T-helper 1 cell (primary cell): ENCODE data around the gene RNF141.

Experiments
- DNase-seq, 5 donors: peaks; one replicate each; pipeline ENCODE4 v3.0.0-alpha.2; 2012 to 2020

Gene RNF141

DNA sequence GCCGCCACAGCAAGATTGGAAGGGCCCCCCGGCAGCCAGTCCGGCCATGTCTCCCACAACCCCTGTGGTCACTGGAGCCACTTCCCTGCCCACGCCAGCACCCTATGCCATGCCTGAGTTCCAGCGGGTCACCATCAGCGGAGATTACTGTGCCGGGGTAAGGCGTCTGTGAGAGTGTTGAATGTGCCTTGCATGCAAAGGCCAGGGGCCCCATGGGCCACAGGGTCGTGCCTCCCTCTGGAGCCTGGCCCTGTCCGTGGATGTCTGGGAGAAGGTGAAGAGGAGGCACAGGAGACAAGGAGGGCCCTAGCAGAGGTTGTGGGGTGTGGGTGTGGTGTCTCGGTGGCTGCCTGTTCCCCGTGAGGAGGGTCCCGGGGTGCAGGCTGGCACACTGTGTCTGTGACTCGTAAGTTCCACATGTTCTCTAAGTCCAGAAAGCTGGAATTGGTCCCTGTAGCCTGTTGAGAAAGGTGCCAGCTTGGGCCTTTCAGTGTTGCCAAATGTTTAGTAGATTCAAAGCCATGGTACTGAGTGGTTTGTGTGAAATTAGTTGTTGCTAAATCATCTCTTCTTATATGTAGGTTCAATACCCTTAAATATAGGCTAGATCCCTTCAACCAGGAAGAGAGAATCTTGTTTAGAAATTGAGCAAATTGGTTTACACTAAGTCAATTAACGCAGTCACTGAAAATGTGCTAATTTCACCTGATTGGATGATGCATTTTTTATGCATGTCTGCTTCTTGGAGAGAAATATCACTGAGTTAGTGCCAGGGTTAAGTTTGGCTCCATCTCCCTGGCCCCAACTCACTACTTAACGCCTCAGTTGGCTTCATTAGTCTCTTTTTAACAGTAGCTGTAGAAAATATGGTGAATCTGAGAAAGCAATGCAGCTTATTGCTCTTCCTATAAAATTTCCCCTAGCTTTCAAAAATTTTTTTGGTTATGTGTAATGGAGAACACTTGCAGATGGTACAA is 62.1 kb downstream of the RNF141 start:
- no peak for DNase-seq

DNA sequence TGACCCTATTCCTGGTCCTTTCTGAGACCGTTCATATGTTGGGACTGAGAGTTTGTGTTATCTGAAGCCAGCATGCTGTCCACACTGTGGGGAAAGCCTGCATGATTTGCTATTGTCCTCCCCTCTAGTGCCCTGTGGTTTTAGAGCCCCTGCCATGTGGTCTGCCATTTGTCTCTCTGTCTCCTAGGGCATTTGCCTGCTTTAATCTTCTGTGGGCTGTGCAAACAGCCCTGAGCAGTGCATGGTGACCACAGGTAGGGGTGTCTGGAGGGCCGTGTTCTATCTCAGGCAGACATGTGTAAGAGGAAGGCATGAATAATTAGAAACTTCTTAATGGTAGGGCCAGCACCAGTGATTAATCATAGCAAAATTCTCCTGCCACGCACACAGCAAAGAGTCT is 62.9 kb downstream of the RNF141 start:
- no peak for DNase-seq

DNA sequence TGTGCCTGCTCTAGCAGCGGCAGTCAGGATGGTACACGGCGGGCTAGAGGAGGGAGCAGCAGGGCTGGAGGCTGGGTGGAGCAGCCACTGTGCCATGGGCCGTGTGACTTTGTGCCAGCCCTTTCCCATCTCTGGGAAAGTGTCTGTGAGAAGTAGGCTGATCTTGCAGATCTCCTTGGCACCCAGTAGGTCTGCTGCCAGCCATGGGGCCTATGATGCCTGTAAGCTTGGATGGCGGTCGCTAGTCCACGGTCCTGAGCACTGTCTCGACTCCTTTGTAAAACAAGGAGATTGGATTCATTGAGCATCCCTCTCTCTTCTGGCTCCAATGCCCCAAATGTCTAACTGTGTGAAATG is 63.3 kb downstream of the RNF141 start:
- no peak for DNase-seq

DNA sequence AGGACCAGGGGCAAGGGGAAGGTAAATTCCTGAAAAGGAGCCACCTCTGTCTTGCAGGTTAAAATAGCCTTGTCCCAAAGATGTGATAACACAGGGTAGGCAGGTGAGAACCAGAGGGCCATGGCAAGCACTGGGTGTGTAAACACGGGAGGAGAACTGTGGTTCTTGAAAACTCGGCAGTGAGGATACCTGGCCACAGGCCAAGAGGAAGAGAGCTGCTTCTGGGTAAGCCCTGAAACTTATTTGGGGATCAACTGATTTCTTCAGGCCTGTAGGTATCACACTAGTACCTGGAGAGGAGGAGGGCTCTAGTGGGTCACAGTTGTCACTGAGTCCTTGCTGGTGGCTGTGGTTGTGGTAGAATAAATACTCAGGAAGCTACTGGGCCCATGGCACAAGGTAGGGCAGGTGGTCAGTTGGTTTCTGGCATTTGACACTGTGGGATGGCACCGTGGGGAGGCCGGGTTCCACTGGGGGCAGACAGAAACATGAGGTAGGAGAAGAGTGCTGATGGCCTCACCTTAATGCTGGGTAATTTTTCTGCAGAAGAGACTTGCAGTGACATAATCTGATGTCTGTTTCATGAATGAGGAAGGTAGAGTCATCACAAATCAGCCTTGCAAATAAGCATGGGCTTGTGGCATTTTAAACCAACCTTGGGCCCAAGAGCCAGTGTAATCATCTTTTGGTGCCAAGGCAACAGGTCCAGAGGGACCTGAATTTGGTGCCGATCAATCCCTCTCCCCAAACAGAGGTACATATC is 63.9 kb downstream of the RNF141 start:
- DNase-seq, result no peak

DNA sequence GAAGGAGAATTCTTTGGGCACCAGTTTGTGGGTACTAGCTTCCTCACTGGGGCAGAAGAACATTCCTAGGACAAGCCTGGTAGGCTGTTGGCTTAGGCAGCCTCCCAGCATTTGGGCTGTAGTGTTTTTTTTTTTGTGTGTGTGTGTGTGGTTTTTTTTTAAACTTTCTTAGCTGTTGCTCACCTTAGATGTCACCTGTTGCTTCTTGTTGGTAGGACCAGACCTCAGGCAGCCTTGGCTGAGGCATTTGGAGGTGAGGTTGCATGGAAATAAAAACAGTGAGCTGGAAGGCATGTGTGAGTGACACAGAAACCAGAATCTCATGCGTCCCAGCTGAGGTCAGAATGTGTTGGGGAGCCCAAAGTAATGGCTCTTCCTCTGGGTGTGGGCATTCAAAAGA is 64.6 kb downstream of the RNF141 start:
- DNase-seq, result no peak

DNA sequence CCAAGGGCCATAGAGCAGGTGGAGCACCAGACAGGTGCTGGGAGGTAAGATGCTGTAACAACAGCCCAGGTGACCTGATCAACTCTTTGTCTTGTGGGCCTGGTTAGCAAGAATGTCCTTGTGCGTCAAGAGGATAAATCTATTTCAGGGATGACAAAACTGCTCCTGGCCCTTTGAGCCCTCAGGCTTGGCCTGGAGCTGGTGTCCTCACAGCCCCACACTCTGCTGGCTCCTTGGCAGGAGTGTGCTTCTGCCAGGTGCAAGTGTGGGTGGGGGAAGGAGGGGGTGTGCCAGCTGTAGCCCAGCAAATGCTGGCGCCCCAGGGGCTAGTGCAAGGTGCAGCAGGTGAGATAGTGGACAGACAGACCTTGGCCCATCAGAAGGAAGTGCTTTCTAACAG is 66.4 kb downstream of the RNF141 start:
- DNase-seq, result no peak

DNA sequence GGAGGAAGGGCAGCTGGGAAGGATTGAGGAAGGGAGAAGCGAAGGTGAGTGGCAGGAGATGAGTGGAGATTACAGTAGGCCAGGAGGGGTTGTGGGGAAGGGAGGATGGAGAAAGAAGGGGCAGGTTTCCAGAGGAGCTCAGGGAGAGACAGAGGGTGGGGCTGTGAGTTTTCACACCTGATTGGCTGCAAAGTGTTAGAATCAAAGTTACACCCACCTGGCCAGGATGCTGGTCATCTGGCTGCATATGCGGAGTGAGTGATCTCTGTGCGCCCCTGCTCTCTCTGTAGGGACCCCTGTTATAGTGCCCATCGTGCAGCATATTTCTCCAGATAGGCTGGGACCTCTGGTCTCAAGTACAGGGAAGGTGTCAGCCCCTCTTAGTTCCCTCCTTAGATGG is 67.6 kb downstream of the RNF141 start:
- DNase-seq, result no peak

DNA sequence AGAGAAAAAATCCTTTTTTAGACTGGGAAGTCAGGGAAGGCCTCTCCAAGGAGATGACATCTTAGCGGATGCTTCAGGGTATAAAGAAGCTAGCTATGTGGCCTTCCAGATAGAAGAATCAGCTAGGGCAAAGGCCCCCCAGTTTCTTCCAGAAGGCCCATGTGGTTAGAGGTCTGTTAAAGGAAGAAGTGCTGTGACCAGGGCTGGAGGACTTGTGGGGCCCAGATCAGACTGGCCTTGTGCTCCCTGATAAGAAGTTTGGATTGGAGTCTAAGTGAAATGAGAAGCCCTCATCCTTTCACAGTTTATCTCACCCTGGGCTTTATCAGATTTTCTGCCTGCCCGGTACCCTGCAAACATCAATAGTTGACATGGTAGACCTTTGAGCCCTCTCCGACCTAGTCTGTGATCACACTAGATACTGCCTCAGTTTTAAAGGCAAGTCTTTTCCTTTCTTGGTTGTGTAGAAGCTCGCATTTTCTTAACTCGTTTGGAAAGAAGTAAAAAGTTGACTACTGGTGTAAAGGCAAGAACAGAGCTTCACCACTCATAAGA is 78.2 kb downstream of the RNF141 start:
- DNase-seq, result no peak
